ENCODE data around the gene FBXL17.

The FBXL17 gene

GRCh38 chr5:107937204-107937603, 444.7 kb downstream of the FBXL17 start:
- ATAC-seq (ENCODE audit: insufficient read depth, low read depth), result no peak

GRCh38 chr5:107936515-107936914, 445.4 kb downstream of the FBXL17 start:
- no peaks in the 10 kb centered on the region for H3K79me2 ChIP-seq (ENCODE audit: insufficient read depth, low read length)
- no peak for DNase-seq
- H3K4me1 ChIP-seq (ENCODE audit: insufficient read depth, low read length), result no peaks in the 10 kb centered on the region
- no peak overlapping the region for H3K4me3 ChIP-seq (ENCODE audit: low read depth in 1 of 2, low read length in 2 of 2)
- H3K4me2 ChIP-seq (ENCODE audit: insufficient read depth, low read length), result no peak overlapping the region
- no peak overlapping the region for H3K27ac ChIP-seq (ENCODE audit: low read length)
- H3K9ac ChIP-seq (ENCODE audit: low read depth, low read length), result no peak overlapping the region
- no peaks in the 10 kb centered on the region for H3K9me3 ChIP-seq (ENCODE audit: insufficient read depth, low read length, severe bottlenecking)
- H3K27me3 ChIP-seq (ENCODE audit: insufficient read depth, low read length, poor library complexity), result no peaks in the 10 kb centered on the region
- TF ChIP-seq CTCF (IDR thresholded peaks at IDR 0.05; ENCODE audit: borderline replicate concordance, extremely low read depth, low read length, poor library complexity, severe bottlenecking), result no peak
- TF ChIP-seq EZH2 (IDR thresholded peaks at IDR 0.05; ENCODE audit: borderline replicate concordance, low read depth, low read length, severe bottlenecking), result no peak
- H4K20me1 ChIP-seq (ENCODE audit: insufficient read depth, low read length), result no peaks in the 10 kb centered on the region
- no peak overlapping the region for H2AFZ ChIP-seq (ENCODE audit: low read depth, low read length)
- no peaks in the 10 kb centered on the region for H3K36me3 ChIP-seq (ENCODE audit: insufficient read depth, low read length)
- ATAC-seq (ENCODE audit: insufficient read depth, low read depth), result no peak

More at GRCh38 chr5:107937204-107937603, 444.7 kb downstream of the FBXL17 start:
- Histone ChIP-seq H4K20me1 (ENCODE audit: insufficient read depth, low read length) (no peaks in the 10 kb centered on the region), H3K9ac (ENCODE audit: low read depth, low read length) (no peak overlapping the region), H3K27me3 (ENCODE audit: insufficient read depth, low read length, poor library complexity) (no peaks in the 10 kb centered on the region), H3K36me3 (ENCODE audit: insufficient read depth, low read length) (no peaks in the 10 kb centered on the region), H3K4me2 (ENCODE audit: insufficient read depth, low read length) (no peak overlapping the region), H3K4me1 (ENCODE audit: insufficient read depth, low read length) (no peaks in the 10 kb centered on the region), H3K9me3 (ENCODE audit: insufficient read depth, low read length, severe bottlenecking) (no peaks in the 10 kb centered on the region), H2AFZ (ENCODE audit: low read depth, low read length) (no peak overlapping the region), H3K4me3 (ENCODE audit: low read depth in 1 of 2, low read length in 2 of 2) (no peak overlapping the region), H3K79me2 (ENCODE audit: insufficient read depth, low read length) (no peaks in the 10 kb centered on the region), H3K27ac (ENCODE audit: low read length) (no peak overlapping the region)
- no peak for TF ChIP-seq CTCF (IDR thresholded peaks at IDR 0.05; ENCODE audit: borderline replicate concordance, extremely low read depth, low read length, poor library complexity, severe bottlenecking)
- no peak for TF ChIP-seq EZH2 (IDR thresholded peaks at IDR 0.05; ENCODE audit: borderline replicate concordance, low read depth, low read length, severe bottlenecking)
- DNase-seq, result no peak

GRCh38 chr5:107935645-107936044, 446.3 kb downstream of the FBXL17 start:
- no peak overlapping the region for H3K27ac ChIP-seq (ENCODE audit: low read length)
- no peaks in the 10 kb centered on the region for H4K20me1 ChIP-seq (ENCODE audit: insufficient read depth, low read length)
- no peaks in the 10 kb centered on the region for H3K27me3 ChIP-seq (ENCODE audit: insufficient read depth, low read length, poor library complexity)
- H3K9ac ChIP-seq (ENCODE audit: low read depth, low read length), result no peak overlapping the region
- H3K4me1 ChIP-seq (ENCODE audit: insufficient read depth, low read length), result no peaks in the 10 kb centered on the region
- no peaks in the 10 kb centered on the region for H3K36me3 ChIP-seq (ENCODE audit: insufficient read depth, low read length)
- TF ChIP-seq EZH2 (IDR thresholded peaks at IDR 0.05; ENCODE audit: borderline replicate concordance, low read depth, low read length, severe bottlenecking) (no peak), CTCF (IDR thresholded peaks at IDR 0.05; ENCODE audit: borderline replicate concordance, extremely low read depth, low read length, poor library complexity, severe bottlenecking) (no peak)
- no peaks in the 10 kb centered on the region for H3K79me2 ChIP-seq (ENCODE audit: insufficient read depth, low read length)
- H3K4me3 ChIP-seq (ENCODE audit: low read depth in 1 of 2, low read length in 2 of 2), result no peak overlapping the region
- DNase-seq (no peak), ATAC-seq (ENCODE audit: insufficient read depth, low read depth) (no peak)
- H3K9me3 ChIP-seq (ENCODE audit: insufficient read depth, low read length, severe bottlenecking), result no peaks in the 10 kb centered on the region
- no peak overlapping the region for H3K4me2 ChIP-seq (ENCODE audit: insufficient read depth, low read length)
- H2AFZ ChIP-seq (ENCODE audit: low read depth, low read length), result no peak overlapping the region

- H3K4me3 ChIP-seq (ENCODE audit: low read depth in 1 of 2, low read length in 2 of 2), result no peak overlapping the region
- TF ChIP-seq CTCF (IDR thresholded peaks at IDR 0.05; ENCODE audit: borderline replicate concordance, extremely low read depth, low read length, poor library complexity, severe bottlenecking) (no peak), EZH2 (IDR thresholded peaks at IDR 0.05; ENCODE audit: borderline replicate concordance, low read depth, low read length, severe bottlenecking) (no peak)
- no peak overlapping the region for H3K9ac ChIP-seq (ENCODE audit: low read depth, low read length)
- H3K4me2 ChIP-seq (ENCODE audit: insufficient read depth, low read length), result no peak overlapping the region
- H3K79me2 ChIP-seq (ENCODE audit: insufficient read depth, low read length), result no peaks in the 10 kb centered on the region
- no peaks in the 10 kb centered on the region for H3K36me3 ChIP-seq (ENCODE audit: insufficient read depth, low read length)
- no peak for ATAC-seq (ENCODE audit: insufficient read depth, low read depth)
- H3K27me3 ChIP-seq (ENCODE audit: insufficient read depth, low read length, poor library complexity), result no peaks in the 10 kb centered on the region
- H3K4me1 ChIP-seq (ENCODE audit: insufficient read depth, low read length), result peaks cover 12% of the 10 kb centered on the region
- H3K27ac ChIP-seq (ENCODE audit: low read length), result no peak overlapping the region
- H3K9me3 ChIP-seq (ENCODE audit: insufficient read depth, low read length, severe bottlenecking), result no peaks in the 10 kb centered on the region
- H4K20me1 ChIP-seq (ENCODE audit: insufficient read depth, low read length), result no peaks in the 10 kb centered on the region
- DNase-seq, result no peak
- no peak overlapping the region for H2AFZ ChIP-seq (ENCODE audit: low read depth, low read length)
Observed at GRCh38 chr5:107933326-107933725, 448.6 kb downstream of the FBXL17 start.

All from DND-41 (cell line).